ENCODE data around the gene KRT77.
"Not testable (repeated sequence)": the region's sequence is repeated elsewhere in the genome, so short reads cannot be mapped to it uniquely, and the experiment has no call there.

The KRT77 gene

DNA sequence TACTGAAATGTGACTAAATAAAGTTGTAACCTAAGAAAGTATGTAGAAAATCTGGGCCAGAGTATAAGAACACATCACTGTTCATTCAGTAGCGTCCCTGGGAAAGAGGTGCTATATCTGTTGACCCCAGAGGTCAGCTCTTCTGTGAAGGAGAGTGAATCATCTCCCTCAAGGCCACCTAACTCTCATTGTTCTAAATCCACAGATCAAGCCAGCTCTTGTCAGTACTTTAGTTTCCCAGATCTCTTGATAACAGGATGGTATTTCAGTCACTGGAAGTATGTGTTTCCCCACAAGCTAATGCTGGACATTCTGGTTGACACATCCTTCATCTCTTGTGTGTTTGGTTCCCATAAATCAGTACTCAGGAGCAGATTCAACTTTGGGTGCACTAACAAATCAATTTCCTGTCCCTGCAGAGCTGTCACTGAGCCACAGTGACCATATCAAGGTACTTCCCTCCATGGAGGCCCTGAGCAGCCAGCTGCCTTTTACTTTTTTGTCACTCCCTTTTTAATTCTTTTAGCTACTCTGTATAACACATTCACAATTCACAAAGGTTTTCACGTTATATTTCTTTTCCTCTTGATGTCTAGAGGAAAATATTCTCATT lies 30.9 kb downstream of the KRT77 start:
- no peaks in the 10 kb centered on the region for H3K4me1 Mint-ChIP-seq
- H3K9me3 Mint-ChIP-seq, result no peaks in the 10 kb centered on the region
- peaks cover 16% of the 10 kb centered on the region for H3K27me3 Mint-ChIP-seq
- no peak overlapping the region for H3K4me3 Mint-ChIP-seq
- H3K27ac Mint-ChIP-seq, result no peak overlapping the region
- ATAC-seq (ENCODE audit: low read depth), result no peak
- DNase-seq (ENCODE audit: low spot score in 2 of 2), result no peak
- no peaks in the 10 kb centered on the region for H3K36me3 Mint-ChIP-seq

DNA sequence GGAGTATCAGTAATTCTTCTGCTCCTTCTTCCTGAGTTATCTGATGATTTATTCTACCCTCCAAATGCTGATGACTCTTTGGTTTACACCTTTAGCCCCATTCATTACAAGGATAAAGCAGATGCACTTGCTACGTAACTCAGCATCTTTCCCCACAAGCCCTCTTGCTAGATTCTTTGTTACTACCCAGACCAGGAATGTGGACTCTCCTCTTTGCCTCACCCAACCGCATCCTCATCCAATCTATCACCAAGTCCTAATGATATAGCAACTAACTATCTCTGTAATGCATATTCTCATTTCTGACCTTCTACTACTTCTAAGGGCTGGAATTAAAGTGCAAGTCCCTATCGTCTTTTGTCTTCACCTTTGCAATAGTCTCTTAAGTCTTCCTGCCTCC lies 32.4 kb downstream of the KRT77 start:
- H3K4me3 Mint-ChIP-seq, result no peak overlapping the region
- no peaks in the 10 kb centered on the region for H3K9me3 Mint-ChIP-seq
- ATAC-seq (ENCODE audit: low read depth) (no peak), DNase-seq (ENCODE audit: low spot score in 2 of 2) (no peak)
- no peaks in the 10 kb centered on the region for H3K36me3 Mint-ChIP-seq
- no peak overlapping the region for H3K27ac Mint-ChIP-seq
- peaks cover 10% of the 10 kb centered on the region for H3K27me3 Mint-ChIP-seq
- H3K4me1 Mint-ChIP-seq, result no peaks in the 10 kb centered on the region

- no peak overlapping the region for H3K27ac Mint-ChIP-seq
- no peaks in the 10 kb centered on the region for H3K36me3 Mint-ChIP-seq
- ATAC-seq (ENCODE audit: low read depth) (no peak), DNase-seq (ENCODE audit: low spot score in 2 of 2) (no peak)
- H3K4me1 Mint-ChIP-seq, result no peaks in the 10 kb centered on the region
- H3K9me3 Mint-ChIP-seq, result no peaks in the 10 kb centered on the region
- peaks cover 7% of the 10 kb centered on the region for H3K27me3 Mint-ChIP-seq
- no peak overlapping the region for H3K4me3 Mint-ChIP-seq
Observed at GRCh38 chr12:52670506-52670905, 32.8 kb downstream of the KRT77 start.

DNA sequence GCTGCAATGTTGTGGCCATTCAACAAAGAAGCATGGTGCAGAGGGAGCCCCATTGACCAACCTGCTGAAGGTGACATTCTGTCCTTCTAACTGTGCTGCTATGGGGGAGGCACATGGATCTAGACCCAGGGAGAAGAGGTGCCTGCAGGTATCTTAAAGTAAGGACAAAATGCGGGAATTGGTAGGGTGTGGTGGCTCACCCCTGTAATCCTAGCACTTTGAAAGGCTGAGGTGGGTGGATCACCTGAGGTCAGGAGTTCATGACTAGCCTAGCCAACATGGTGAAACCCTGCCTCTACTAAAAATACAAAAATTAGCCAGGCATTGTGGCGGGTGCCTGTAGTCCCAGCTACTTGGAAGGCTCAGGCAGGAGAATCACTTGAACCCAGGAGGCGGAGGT lies 33.4 kb downstream of the KRT77 start:
- not testable (repeated sequence) for H3K4me1 Mint-ChIP-seq; ATAC-seq (ENCODE audit: low read depth); H3K4me3 Mint-ChIP-seq; H3K27ac Mint-ChIP-seq; H3K9me3 Mint-ChIP-seq; H3K36me3 Mint-ChIP-seq; DNase-seq (ENCODE audit: low spot score in 2 of 2)
- peaks cover 11% of the 10 kb centered on the region for H3K27me3 Mint-ChIP-seq

- Mint-ChIP-seq H3K27me3 (peaks cover 11% of the 10 kb centered on the region), H3K27ac (no peak overlapping the region), H3K9me3 (no peaks in the 10 kb centered on the region), H3K36me3 (no peaks in the 10 kb centered on the region), H3K4me3 (no peak overlapping the region), H3K4me1 (no peaks in the 10 kb centered on the region)
- DNase-seq (ENCODE audit: low spot score in 2 of 2) (no peak), ATAC-seq (ENCODE audit: low read depth) (no peak)
Observed at GRCh38 chr12:52669426-52669825, 33.9 kb downstream of the KRT77 start.

DNA sequence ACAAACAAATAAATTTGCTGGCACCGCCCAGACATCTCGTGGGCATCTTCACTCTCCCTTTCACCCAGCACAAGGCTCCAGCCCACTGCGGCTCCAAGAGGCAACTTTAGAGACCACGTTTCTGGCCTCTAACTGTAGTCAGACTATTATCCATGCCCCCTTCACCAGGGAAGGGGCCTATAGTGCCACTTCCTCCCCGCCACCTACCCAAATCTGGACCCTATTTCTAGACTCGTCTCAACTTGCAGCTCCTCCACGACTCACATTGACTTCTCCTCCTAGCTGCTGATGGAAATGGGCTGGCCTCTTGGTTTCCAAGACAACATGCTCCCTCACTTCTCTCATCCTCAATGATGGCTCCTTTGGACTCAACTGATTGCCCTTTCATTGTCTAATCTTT lies 35.4 kb downstream of the KRT77 start:
- H3K4me3 Mint-ChIP-seq, result no peak overlapping the region
- no peak for DNase-seq (ENCODE audit: low spot score in 2 of 2)
- no peaks in the 10 kb centered on the region for H3K36me3 Mint-ChIP-seq
- peaks cover 13% of the 10 kb centered on the region for H3K27me3 Mint-ChIP-seq
- ATAC-seq (ENCODE audit: low read depth), result no peak
- no peaks in the 10 kb centered on the region for H3K9me3 Mint-ChIP-seq
- H3K27ac Mint-ChIP-seq, result no peak overlapping the region
- H3K4me1 Mint-ChIP-seq, result no peaks in the 10 kb centered on the region

DNA sequence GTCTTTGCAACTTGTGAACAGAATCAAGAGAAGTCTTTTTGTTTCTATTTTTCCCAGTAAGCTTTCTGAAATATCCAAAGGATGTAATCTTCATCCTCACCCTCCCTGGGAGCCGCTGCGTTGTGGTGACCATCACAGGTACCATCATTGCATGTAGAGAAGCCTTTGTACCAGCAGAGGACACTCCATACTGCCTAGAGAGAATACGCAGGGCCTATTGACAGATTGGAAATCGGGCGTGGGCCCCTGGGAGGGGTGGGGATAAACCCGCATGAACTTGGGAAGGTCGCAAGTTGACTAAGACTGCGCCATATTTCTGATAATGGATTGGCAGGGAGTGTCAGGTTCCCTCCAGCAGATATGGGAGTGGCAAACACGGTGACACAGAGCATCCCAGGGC lies 35.8 kb downstream of the KRT77 start:
- ATAC-seq (ENCODE audit: low read depth), result no peak
- no peaks in the 10 kb centered on the region for H3K36me3 Mint-ChIP-seq
- no peaks in the 10 kb centered on the region for H3K4me1 Mint-ChIP-seq
- no peak for DNase-seq (ENCODE audit: low spot score in 2 of 2)
- peaks cover 13% of the 10 kb centered on the region for H3K27me3 Mint-ChIP-seq
- no peaks in the 10 kb centered on the region for H3K9me3 Mint-ChIP-seq
- no peak overlapping the region for H3K27ac Mint-ChIP-seq
- no peak overlapping the region for H3K4me3 Mint-ChIP-seq

- ATAC-seq (ENCODE audit: low read depth) (no peak), DNase-seq (ENCODE audit: low spot score in 2 of 2) (no peak)
- Mint-ChIP-seq H3K4me3 (no peak overlapping the region), H3K36me3 (no peaks in the 10 kb centered on the region), H3K4me1 (no peaks in the 10 kb centered on the region), H3K9me3 (no peaks in the 10 kb centered on the region), H3K27ac (no peak overlapping the region), H3K27me3 (peaks cover 14% of the 10 kb centered on the region)
Observed at GRCh38 chr12:52666471-52666870, 36.9 kb downstream of the KRT77 start.

DNA sequence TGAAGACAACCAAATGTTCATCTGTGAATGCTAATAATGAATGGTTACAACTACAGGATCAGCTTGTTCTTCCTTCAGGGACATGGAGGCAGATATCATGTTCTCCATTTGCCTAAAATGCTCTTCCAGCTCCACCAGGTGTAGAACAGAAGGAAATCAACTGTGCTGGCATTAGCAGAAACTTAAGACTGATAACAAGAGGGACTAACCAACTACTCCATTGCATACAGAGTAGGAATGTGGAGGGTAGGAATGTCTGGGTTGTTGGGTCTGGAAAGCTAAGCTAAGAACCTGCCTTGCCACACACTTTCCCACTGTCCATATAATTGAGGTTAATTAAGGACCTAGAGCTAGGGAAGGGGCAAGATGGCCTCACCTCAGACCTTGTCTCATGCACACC lies 39.9 kb downstream of the KRT77 start:
- Mint-ChIP-seq H3K4me3 (no peak overlapping the region), H3K27ac (no peak overlapping the region), H3K27me3 (peaks cover 18% of the 10 kb centered on the region), H3K4me1 (no peaks in the 10 kb centered on the region), H3K36me3 (no peaks in the 10 kb centered on the region), H3K9me3 (no peaks in the 10 kb centered on the region)
- DNase-seq (ENCODE audit: low spot score in 2 of 2) (no peak), ATAC-seq (ENCODE audit: low read depth) (no peak)

GRCh38 chr12:52662918-52663229 lies 40.5 kb downstream of the KRT77 start:
- ATAC-seq (ENCODE audit: low read depth) (no peak), DNase-seq (ENCODE audit: low spot score in 2 of 2) (no peak)
- no peak overlapping the region for H3K27ac Mint-ChIP-seq
- no peaks in the 10 kb centered on the region for H3K4me1 Mint-ChIP-seq
- no peak overlapping the region for H3K4me3 Mint-ChIP-seq
- no peaks in the 10 kb centered on the region for H3K9me3 Mint-ChIP-seq
- peaks cover 15% of the 10 kb centered on the region for H3K27me3 Mint-ChIP-seq
- H3K36me3 Mint-ChIP-seq, result no peaks in the 10 kb centered on the region

DNA sequence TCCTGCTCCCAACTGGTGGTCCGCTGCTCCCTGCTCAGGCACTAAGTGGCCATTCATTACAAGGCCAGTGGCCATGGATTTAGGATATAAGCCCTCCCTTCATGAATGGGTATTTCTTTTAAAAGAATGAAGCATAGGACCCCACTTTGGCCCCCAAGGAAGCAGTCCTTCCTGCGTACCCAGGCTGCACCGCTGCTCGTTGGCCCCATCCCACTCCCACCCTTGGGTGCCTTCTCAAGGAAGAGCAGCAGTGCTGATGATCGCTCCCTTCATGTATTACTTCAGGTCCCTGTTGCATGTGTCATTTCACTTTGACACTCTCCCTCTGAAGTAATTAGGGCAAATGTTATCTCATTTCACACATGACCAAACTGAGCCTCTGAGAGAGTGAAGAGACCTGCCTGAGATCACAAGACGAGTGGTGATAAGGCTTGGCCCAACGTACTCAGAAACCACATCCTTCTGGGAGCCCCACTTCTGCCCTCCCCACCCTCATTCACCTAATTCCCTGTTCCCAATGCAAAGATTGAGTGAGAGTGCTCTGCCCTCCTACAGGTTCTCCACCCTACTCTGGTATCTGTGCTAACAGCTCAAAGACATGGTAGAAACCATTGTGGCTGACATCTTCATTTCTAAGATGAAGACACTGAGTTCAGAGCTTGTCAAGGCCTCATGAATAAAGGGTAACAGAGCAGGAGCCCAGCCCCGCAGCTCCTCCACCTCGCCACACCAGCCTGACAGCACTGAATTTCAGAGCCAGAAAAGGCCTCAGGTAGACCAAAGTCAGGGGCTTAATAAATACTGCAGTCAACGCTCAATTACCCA lies 41.0 kb downstream of the KRT77 start:
- Mint-ChIP-seq H3K4me3 (no peak overlapping the region), H3K4me1 (no peaks in the 10 kb centered on the region), H3K27ac (no peak overlapping the region)

GRCh38 chr12:52661668-52662067 lies 41.7 kb downstream of the KRT77 start:
- DNase-seq (ENCODE audit: low spot score in 2 of 2), result no peak
- Mint-ChIP-seq H3K27ac (no peak overlapping the region), H3K27me3 (peaks cover 15% of the 10 kb centered on the region)

More for the DNA sequence above, 41.0 kb downstream of the KRT77 start:
- H3K9me3 Mint-ChIP-seq, result no peaks in the 10 kb centered on the region
- ATAC-seq (ENCODE audit: low read depth) (no peak), DNase-seq (ENCODE audit: low spot score in 2 of 2) (no peak)
- no peaks in the 10 kb centered on the region for H3K36me3 Mint-ChIP-seq
- peaks cover 15% of the 10 kb centered on the region for H3K27me3 Mint-ChIP-seq

GRCh38 chr12:52660934-52661499 lies 42.3 kb downstream of the KRT77 start:
- no peaks in the 10 kb centered on the region for H3K4me1 Mint-ChIP-seq
- DNase-seq (ENCODE audit: low spot score in 2 of 2), result no peak
- no peaks in the 10 kb centered on the region for H3K9me3 Mint-ChIP-seq
- peaks cover 15% of the 10 kb centered on the region for H3K27me3 Mint-ChIP-seq
- H3K4me3 Mint-ChIP-seq, result no peak overlapping the region
- no peaks in the 10 kb centered on the region for H3K36me3 Mint-ChIP-seq
- no peak for ATAC-seq (ENCODE audit: low read depth)
- no peak overlapping the region for H3K27ac Mint-ChIP-seq

More at GRCh38 chr12:52661668-52662067, 41.7 kb downstream of the KRT77 start:
- H3K9me3 Mint-ChIP-seq, result no peaks in the 10 kb centered on the region
- no peak for ATAC-seq (ENCODE audit: low read depth)
- no peaks in the 10 kb centered on the region for H3K4me1 Mint-ChIP-seq
- no peaks in the 10 kb centered on the region for H3K36me3 Mint-ChIP-seq
- no peak overlapping the region for H3K4me3 Mint-ChIP-seq

DNA sequence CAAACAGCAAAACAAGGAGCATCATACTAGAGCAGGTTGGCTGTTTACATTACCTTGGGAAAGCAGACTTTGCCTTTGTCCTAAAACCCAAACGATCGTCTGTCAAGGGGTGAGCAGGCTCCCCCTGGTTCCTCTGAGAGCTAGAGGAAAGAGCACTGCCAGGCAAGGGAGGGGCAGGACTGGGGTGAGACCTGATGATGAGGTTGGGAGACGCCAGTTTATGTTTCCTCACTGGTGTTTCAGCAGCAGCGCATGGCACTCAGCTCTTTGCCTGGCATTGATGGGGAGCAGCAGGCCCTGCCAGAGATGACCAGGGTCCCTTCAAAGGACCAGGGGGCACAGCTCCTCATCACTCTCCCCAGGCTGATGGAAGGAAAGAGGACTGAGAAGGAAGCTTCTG lies 43.4 kb downstream of the KRT77 start:
- no peak overlapping the region for H3K4me3 Mint-ChIP-seq
- DNase-seq (ENCODE audit: low spot score in 2 of 2), result no peak
- H3K4me1 Mint-ChIP-seq, result no peaks in the 10 kb centered on the region
- H3K9me3 Mint-ChIP-seq, result no peaks in the 10 kb centered on the region
- H3K36me3 Mint-ChIP-seq, result no peaks in the 10 kb centered on the region
- no peak for ATAC-seq (ENCODE audit: low read depth)
- H3K27ac Mint-ChIP-seq, result no peak overlapping the region
- H3K27me3 Mint-ChIP-seq, result peaks cover 14% of the 10 kb centered on the region

DNA sequence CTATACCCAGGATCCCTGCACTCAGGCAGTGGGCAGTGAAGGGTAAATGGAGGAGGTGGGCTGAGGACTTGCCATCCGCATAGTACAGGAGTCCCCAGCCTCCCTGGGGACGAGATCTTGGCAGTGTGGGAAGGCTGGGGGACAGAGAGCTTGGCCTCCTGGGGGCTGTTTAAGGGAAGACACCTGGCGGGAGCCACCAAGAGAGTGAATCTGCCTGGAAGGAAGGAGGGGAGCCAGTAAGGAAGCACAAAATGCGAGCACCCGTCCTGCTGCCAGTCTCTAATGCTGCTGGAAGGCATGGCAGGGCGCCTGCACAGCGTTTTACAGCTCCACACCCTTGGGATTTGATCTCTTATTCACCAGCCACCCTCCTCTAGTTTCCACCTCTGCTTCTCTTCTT lies 43.9 kb downstream of the KRT77 start:
- Mint-ChIP-seq H3K27me3 (peaks cover 14% of the 10 kb centered on the region), H3K36me3 (no peaks in the 10 kb centered on the region), H3K4me1 (no peaks in the 10 kb centered on the region), H3K9me3 (no peaks in the 10 kb centered on the region), H3K27ac (no peak overlapping the region), H3K4me3 (no peak overlapping the region)
- DNase-seq (ENCODE audit: low spot score in 2 of 2) (no peak), ATAC-seq (ENCODE audit: low read depth) (no peak)

All from memory B cell (primary cell).